ENCODE data around the gene CXCR3.
"Not testable (repeated sequence)": the region's sequence is repeated elsewhere in the genome, so short reads cannot be mapped to it uniquely, and the experiment has no call there.

The CXCR3 gene

DNA sequence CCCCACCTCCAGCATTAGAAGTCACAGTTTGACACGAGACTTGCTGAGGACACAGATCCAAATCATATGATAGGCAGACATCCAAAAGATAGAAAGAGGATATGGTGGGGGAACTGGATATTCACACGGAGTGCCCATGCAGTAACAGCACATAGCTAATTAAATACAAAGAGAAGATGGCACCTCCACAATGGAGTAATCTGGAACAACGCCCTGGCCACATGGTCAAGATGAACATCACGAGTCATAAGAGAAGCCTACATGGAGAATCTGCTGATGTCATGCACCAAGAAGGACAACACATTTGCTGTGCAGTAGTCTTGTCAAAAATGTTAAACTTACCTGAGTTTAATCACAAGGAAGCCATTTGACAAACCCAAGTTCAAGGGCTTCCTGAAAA is 39.0 kb upstream of the CXCR3 start:
- Mint-ChIP-seq H3K27ac (no peak overlapping the region), H3K9me3 (peaks cover 62% of the 10 kb centered on the region), H3K4me3 (no peak overlapping the region), H3K36me3 (ENCODE audit: low read depth) (no peaks in the 10 kb centered on the region), H3K27me3 (ENCODE audit: low read depth, poor library complexity) (peaks cover 14% of the 10 kb centered on the region), H3K4me1 (no peaks in the 10 kb centered on the region)
- no peak for DNase-seq
- TF ChIP-seq, protein P1, sequence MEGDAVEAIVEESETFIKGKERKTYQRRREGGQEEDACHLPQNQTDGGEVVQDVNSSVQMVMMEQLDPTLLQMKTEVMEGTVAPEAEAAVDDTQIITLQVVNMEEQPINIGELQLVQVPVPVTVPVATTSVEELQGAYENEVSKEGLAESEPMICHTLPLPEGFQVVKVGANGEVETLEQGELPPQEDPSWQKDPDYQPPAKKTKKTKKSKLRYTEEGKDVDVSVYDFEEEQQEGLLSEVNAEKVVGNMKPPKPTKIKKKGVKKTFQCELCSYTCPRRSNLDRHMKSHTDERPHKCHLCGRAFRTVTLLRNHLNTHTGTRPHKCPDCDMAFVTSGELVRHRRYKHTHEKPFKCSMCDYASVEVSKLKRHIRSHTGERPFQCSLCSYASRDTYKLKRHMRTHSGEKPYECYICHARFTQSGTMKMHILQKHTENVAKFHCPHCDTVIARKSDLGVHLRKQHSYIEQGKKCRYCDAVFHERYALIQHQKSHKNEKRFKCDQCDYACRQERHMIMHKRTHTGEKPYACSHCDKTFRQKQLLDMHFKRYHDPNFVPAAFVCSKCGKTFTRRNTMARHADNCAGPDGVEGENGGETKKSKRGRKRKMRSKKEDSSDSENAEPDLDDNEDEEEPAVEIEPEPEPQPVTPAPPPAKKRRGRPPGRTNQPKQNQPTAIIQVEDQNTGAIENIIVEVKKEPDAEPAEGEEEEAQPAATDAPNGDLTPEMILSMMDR (IDR thresholded peaks at IDR 0.05): no peak

DNA sequence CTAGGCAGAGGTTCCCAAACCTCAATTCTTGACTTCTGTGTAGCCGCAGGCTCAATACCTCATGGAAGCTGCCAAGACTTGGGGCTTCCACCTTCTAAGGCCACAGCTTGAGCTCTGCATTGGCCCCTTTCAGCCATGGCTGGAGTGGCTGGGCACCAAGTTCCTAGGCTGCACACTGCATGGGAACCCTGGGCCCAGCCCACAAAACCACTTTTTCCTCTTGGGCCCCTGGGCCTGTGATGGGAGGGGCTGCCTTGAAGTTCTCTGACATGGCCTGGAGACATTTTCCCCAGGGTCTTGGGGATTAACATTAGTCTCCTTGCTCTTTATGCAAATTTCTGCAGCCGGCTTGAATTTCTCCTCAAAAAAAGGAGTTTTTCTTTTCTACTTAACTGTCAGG is 35.0 kb upstream of the CXCR3 start:
- Mint-ChIP-seq H3K4me3 (no peak overlapping the region), H3K27ac (no peak overlapping the region)

DNA sequence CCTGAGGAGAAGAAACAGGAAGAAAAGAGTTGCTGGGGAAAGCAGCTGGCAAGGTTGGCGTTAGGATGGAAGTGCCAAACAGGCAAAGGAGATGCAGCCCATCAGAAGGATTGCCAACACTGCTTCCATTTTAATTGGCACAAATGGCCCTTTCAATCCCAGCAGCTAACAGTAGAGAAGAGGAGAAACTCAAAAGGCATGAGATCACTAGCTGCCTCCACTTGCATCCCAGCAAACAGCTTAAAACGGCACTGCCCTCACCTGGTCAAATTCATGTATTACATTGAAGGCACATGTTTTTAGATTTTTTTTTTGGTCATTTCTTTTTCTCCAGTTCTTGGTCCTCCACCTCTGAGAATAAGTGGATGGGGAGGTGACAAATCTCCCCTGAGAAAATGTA is 34.1 kb upstream of the CXCR3 start:
- Mint-ChIP-seq H3K27ac (no peak overlapping the region), H3K4me1 (no peaks in the 10 kb centered on the region), H3K36me3 (ENCODE audit: low read depth) (no peaks in the 10 kb centered on the region), H3K9me3 (peaks cover 46% of the 10 kb centered on the region), H3K27me3 (ENCODE audit: low read depth, poor library complexity) (peaks cover 8% of the 10 kb centered on the region), H3K4me3 (no peak overlapping the region)
- peak; percentile 41 for DNase-seq
- TF ChIP-seq, protein P1 (IDR thresholded peaks at IDR 0.05): peak; percentile 51

More for the DNA sequence above, 35.0 kb upstream of the CXCR3 start:
- TF ChIP-seq, protein P1 (IDR thresholded peaks at IDR 0.05): no peak
- no peak for DNase-seq
- peaks cover 5% of the 10 kb centered on the region for H3K27me3 Mint-ChIP-seq (ENCODE audit: low read depth, poor library complexity)
- no peaks in the 10 kb centered on the region for H3K4me1 Mint-ChIP-seq
- H3K9me3 Mint-ChIP-seq: peaks cover 46% of the 10 kb centered on the region
- H3K36me3 Mint-ChIP-seq (ENCODE audit: low read depth): no peaks in the 10 kb centered on the region

GRCh38 chrX:71650333-71650969 is 32.1 kb upstream of the CXCR3 start:
- no peaks in the 10 kb centered on the region for H3K4me1 Mint-ChIP-seq
- H3K36me3 Mint-ChIP-seq (ENCODE audit: low read depth): no peaks in the 10 kb centered on the region
- no peak overlapping the region for H3K27ac Mint-ChIP-seq
- peaks cover 4% of the 10 kb centered on the region for H3K27me3 Mint-ChIP-seq (ENCODE audit: low read depth, poor library complexity)
- no peak for DNase-seq
- peaks cover 41% of the 10 kb centered on the region for H3K9me3 Mint-ChIP-seq
- H3K4me3 Mint-ChIP-seq: no peak overlapping the region
- TF ChIP-seq, protein P1 (IDR thresholded peaks at IDR 0.05): no peak

DNA sequence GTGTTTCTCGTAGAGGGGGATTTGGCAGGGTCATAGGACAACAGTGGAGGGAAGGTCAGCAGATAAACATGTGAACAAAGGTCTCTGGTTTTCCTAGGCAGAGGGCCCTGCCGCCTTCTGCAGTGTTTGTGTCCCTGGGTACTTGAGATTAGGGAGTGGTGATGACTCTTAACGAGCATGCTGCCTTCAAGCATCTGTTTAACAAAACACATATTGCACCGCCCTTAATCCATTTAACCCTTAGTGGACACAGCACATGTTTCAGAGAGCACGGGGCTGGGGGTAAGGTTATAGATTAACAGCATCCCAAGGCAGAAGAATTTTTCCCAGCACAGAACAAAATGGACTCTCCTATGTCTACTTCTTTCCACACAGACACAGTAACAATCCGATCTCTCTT is 26.1 kb upstream of the CXCR3 start:
- H3K4me3 Mint-ChIP-seq; H3K4me1 Mint-ChIP-seq; DNase-seq; H3K27ac Mint-ChIP-seq; H3K36me3 Mint-ChIP-seq (ENCODE audit: low read depth); H3K27me3 Mint-ChIP-seq (ENCODE audit: low read depth, poor library complexity): not testable (repeated sequence)
- peaks cover 51% of the 10 kb centered on the region for H3K9me3 Mint-ChIP-seq

DNA sequence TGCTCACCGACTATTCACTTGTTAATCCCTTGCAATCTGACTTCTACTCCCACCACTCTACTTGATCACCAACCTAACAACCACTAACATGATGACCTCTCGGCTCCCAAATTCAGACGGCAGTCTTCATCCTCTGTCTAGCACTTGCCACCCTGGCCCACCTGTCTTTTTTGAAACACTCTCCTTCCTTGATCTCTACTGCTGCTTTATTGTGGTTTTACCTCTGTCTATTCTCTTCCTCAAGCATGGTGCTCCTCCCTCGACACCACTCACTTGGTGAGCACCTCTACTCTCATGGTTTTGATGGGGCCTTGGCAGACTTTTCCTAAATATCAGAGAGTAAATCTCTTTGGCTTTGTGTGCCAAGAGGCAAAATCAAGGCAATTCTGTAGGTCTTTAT is 21.7 kb upstream of the CXCR3 start:
- no peak for DNase-seq
- peaks cover 39% of the 10 kb centered on the region for H3K9me3 Mint-ChIP-seq
- H3K4me3 Mint-ChIP-seq: no peak overlapping the region
- no peaks in the 10 kb centered on the region for H3K4me1 Mint-ChIP-seq
- TF ChIP-seq, protein P1 (IDR thresholded peaks at IDR 0.05): no peak
- no peaks in the 10 kb centered on the region for H3K36me3 Mint-ChIP-seq (ENCODE audit: low read depth)
- H3K27ac Mint-ChIP-seq: no peak overlapping the region
- H3K27me3 Mint-ChIP-seq (ENCODE audit: low read depth, poor library complexity): peaks cover 3% of the 10 kb centered on the region

Measured in nephron progenitor cell (in vitro differentiated cells).